Loucy (cell line): ENCODE data around the gene DGKQ.

Source experiments
- H2AFZ ChIP-seq: fragments of 200-600 bp; sonication (generic); 2 replicates; pipeline ENCODE4 v1.6.0; 2016; ENCODE audit warnings: antibody characterized with exemption, mild to moderate bottlenecking, low read length, moderate library complexity
- H3F3A ChIP-seq: fragments of 200-600 bp; 2 replicates; pipeline ENCODE4 v1.6.0; 2016; ENCODE audit warnings: antibody characterized with exemption, low read depth, mild to moderate bottlenecking
- H3K27me3 ChIP-seq: fragments of 200-600 bp; sonication (generic); 2 replicates; pipeline ENCODE4 v1.6.1; 2014; ENCODE audit warnings: low read length, mild to moderate bottlenecking; ENCODE audit not compliant: insufficient read depth, poor library complexity, severe bottlenecking
- H3K36me3 ChIP-seq: fragments of 200-600 bp; sonication (generic); 2 replicates; pipeline ENCODE4 v1.6.1; 2016; ENCODE audit warnings: low read length; ENCODE audit not compliant: insufficient read depth
- H3K4me1 ChIP-seq: fragments of 200-600 bp; sonication (generic); 2 replicates; pipeline ENCODE4 v1.5.1; 2014; ENCODE audit warnings: low read length, mild to moderate bottlenecking; ENCODE audit not compliant: insufficient read depth, poor library complexity, severe bottlenecking
- H3K4me2 ChIP-seq: fragments of 200-600 bp; sonication (generic); 2 replicates; pipeline ENCODE4 v1.6.0; 2014; ENCODE audit warnings: antibody characterized with exemption, low read length, low read depth, mild to moderate bottlenecking; ENCODE audit not compliant: poor library complexity, severe bottlenecking
- H3K4me3 ChIP-seq: fragments of 200-600 bp; sonication (generic); 2 replicates; pipeline ENCODE4 v1.5.1; 2014; ENCODE audit warnings: low read length, mild to moderate bottlenecking, mixed read lengths; ENCODE audit not compliant: poor library complexity, severe bottlenecking
- H3K79me2 ChIP-seq: fragments of 200-600 bp; sonication (generic); 2 replicates; pipeline ENCODE4 v1.6.1; 2014; ENCODE audit warnings: low read length; ENCODE audit not compliant: insufficient read depth
- H3K9ac ChIP-seq: fragments of 200-600 bp; sonication (generic); 2 replicates; pipeline ENCODE4 v1.6.0; 2014; ENCODE audit warnings: mild to moderate bottlenecking, low read depth, low read length, moderate library complexity; ENCODE audit not compliant: poor library complexity, severe bottlenecking
- H3K9me2 ChIP-seq: fragments of 200-600 bp; sonication (generic); replicated peaks from 2 replicates; pipeline ENCODE4 v1.6.1; 2016; ENCODE audit warnings: low read depth, low read length, mixed read lengths
- H3K9me3 ChIP-seq: fragments of 200-600 bp; sonication (generic); 2 replicates; pipeline ENCODE4 v1.6.1; 2014; ENCODE audit warnings: mild to moderate bottlenecking, antibody characterized with exemption, low read length, low read depth; ENCODE audit not compliant: insufficient read depth
- H4K20me1 ChIP-seq: fragments of 200-600 bp; sonication (generic); 2 replicates; pipeline ENCODE4 v1.6.0; 2014; ENCODE audit warnings: antibody characterized with exemption, low read length, mild to moderate bottlenecking; ENCODE audit not compliant: insufficient read depth, poor library complexity, severe bottlenecking
- EZH2phosphoT487 ChIP-seq: fragments of 200-600 bp; IDR thresholded peaks from 2 replicates; pipeline ENCODE4 v1.6.1; 2018; ENCODE audit warnings: antibody characterized with exemption, mild to moderate bottlenecking, moderate library complexity, borderline replicate concordance
- TF ChIP-seq, protein P1 (sequence below): fragments of 200-600 bp; sonication (generic); conservative IDR thresholded peaks from 2 replicates; pipeline ENCODE4 v1.5.1; 2014; ENCODE audit warnings: mild to moderate bottlenecking, antibody characterized with exemption, low read length

The DGKQ gene

DNA sequence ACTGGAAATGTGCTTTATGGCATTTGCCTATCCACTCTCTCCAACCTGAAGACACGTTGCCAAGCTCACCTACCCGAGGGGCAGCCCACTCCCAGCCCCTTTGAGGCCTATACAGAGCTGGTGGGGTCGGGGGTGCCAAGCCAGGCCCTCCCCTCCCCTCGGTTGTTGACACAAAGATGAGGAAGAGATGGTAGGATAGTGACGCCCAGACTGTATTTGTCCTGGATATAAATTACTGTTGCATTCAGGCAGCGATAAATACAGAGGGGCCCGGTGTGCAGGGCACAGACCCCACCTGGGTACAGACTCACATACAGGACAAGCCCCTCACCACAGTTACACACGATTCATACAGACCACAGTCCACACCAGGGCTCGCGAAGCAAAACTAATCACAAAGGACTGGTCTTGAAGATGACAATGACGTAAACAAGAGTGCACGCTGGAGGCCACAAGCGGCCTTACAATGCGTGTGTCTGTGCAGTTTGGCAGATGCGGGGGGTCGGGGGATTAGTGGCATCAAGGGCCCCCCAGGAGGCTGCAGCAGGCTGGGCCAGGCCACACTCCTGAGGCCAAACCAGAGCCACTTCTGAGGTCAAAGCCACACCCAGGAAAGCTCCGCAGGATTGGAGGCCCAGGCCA lies 14.6 kb downstream of the DGKQ start:
- H3K4me3 ChIP-seq: no peak overlapping the region
- H3K79me2 ChIP-seq: no peaks in the 10 kb centered on the region
- H2AFZ ChIP-seq: no peak overlapping the region
- H3F3A ChIP-seq: no peaks in the 10 kb centered on the region
- H4K20me1 ChIP-seq: no peaks in the 10 kb centered on the region
- H3K4me1 ChIP-seq: no peaks in the 10 kb centered on the region
- no peaks in the 10 kb centered on the region for H3K27me3 ChIP-seq
- no peaks in the 10 kb centered on the region for H3K9me2 ChIP-seq
- TF ChIP-seq, protein P1, sequence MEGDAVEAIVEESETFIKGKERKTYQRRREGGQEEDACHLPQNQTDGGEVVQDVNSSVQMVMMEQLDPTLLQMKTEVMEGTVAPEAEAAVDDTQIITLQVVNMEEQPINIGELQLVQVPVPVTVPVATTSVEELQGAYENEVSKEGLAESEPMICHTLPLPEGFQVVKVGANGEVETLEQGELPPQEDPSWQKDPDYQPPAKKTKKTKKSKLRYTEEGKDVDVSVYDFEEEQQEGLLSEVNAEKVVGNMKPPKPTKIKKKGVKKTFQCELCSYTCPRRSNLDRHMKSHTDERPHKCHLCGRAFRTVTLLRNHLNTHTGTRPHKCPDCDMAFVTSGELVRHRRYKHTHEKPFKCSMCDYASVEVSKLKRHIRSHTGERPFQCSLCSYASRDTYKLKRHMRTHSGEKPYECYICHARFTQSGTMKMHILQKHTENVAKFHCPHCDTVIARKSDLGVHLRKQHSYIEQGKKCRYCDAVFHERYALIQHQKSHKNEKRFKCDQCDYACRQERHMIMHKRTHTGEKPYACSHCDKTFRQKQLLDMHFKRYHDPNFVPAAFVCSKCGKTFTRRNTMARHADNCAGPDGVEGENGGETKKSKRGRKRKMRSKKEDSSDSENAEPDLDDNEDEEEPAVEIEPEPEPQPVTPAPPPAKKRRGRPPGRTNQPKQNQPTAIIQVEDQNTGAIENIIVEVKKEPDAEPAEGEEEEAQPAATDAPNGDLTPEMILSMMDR: no peak
- no peak for TF ChIP-seq EZH2phosphoT487
- H3K4me2 ChIP-seq: no peak overlapping the region
- H3K9ac ChIP-seq: no peak overlapping the region
- no peaks in the 10 kb centered on the region for H3K9me3 ChIP-seq
- H3K36me3 ChIP-seq: no peaks in the 10 kb centered on the region

DNA sequence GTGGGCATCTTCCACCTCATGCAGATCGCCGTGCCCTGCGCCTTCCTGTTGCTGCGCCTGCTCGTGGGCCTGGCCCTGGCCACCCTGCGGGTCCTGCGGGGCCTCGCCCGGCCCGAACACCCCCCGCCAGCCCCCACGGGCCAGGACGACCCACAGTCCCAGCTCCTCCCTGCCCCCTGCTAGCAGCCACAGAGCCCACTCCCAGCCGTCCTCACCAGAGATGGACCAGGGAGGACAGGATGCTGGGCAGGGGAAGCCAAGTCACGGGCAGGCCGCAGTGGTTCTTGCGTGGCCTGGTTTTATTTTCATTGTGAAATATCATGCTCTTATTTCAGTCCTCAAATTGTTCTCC lies 15.1 kb downstream of the DGKQ start:
- TF ChIP-seq, protein P1: no peak
- TF ChIP-seq EZH2phosphoT487: no peak
- no peaks in the 10 kb centered on the region for H4K20me1 ChIP-seq
- no peaks in the 10 kb centered on the region for H3K9me3 ChIP-seq
- no peaks in the 10 kb centered on the region for H3K27me3 ChIP-seq
- H3K4me2 ChIP-seq: no peak overlapping the region
- no peaks in the 10 kb centered on the region for H3F3A ChIP-seq
- no peak overlapping the region for H2AFZ ChIP-seq
- no peaks in the 10 kb centered on the region for H3K36me3 ChIP-seq
- H3K9ac ChIP-seq: no peak overlapping the region
- H3K4me1 ChIP-seq: no peaks in the 10 kb centered on the region
- no peaks in the 10 kb centered on the region for H3K9me2 ChIP-seq
- no peak overlapping the region for H3K4me3 ChIP-seq
- H3K79me2 ChIP-seq: no peaks in the 10 kb centered on the region

DNA sequence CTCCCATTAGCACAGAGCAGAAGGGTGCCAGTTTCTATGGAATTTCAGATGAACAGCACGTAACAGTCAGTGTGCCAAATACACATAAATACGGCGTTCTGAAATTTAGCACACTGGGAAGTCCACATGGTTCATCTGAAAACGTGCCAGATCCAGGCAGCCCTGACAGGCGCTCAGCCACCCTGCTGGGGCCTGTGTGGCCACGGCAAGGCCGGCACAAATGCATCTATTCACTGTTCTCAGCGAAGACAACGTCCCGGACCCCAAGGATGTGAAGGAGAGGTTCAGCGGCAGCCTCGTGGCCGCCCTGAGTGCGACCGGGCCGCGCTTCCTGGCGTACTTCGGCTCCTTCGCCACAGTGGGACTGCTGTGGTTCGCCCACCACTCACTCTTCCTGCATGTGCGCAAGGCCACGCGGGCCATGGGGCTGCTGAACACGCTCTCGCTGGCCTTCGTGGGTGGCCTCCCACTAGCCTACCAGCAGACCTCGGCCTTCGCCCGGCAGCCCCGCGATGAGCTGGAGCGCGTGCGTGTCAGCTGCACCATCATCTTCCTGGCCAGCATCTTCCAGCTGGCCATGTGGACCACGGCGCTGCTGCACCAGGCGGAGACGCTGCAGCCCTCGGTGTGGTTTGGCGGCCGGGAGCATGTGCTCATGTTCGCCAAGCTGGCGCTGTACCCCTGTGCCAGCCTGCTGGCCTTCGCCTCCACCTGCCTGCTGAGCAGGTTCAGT lies 15.6 kb downstream of the DGKQ start:
- Histone ChIP-seq H3F3A (no peaks in the 10 kb centered on the region), H3K27me3 (no peaks in the 10 kb centered on the region), H3K9ac (no peak overlapping the region), H3K36me3 (no peaks in the 10 kb centered on the region), H3K4me3 (no peak overlapping the region), H4K20me1 (no peaks in the 10 kb centered on the region), H3K79me2 (no peaks in the 10 kb centered on the region), H3K4me2 (no peak overlapping the region), H2AFZ (no peak overlapping the region), H3K4me1 (no peaks in the 10 kb centered on the region), H3K9me2 (no peaks in the 10 kb centered on the region), H3K9me3 (no peaks in the 10 kb centered on the region)
- TF ChIP-seq, protein P1: no peak
- TF ChIP-seq EZH2phosphoT487: no peak
